ENCODE data around the gene ENPEP.
"Not testable (repeated sequence)": the region's sequence is repeated elsewhere in the genome, so short reads cannot be mapped to it uniquely, and the experiment has no call there.

Gene ENPEP

GRCh38 chr4:110472583-110473329, 3.2 kb upstream of the ENPEP start:
- peaks cover 5% of the 10 kb centered on the region for H3K36me3 Mint-ChIP-seq (ENCODE audit: low read depth)
- peaks cover 5% of the 10 kb centered on the region for H3K27me3 Mint-ChIP-seq (ENCODE audit: low read depth, poor library complexity)
- peaks cover 12% of the 10 kb centered on the region for H3K4me1 Mint-ChIP-seq
- no peak overlapping the region for H3K4me3 Mint-ChIP-seq
- H3K27ac Mint-ChIP-seq = no peak overlapping the region
- TF ChIP-seq CTCF (IDR thresholded peaks at IDR 0.05) = no peak
- H3K9me3 Mint-ChIP-seq = peaks cover 12% of the 10 kb centered on the region
- DNase-seq = no peak

DNA sequence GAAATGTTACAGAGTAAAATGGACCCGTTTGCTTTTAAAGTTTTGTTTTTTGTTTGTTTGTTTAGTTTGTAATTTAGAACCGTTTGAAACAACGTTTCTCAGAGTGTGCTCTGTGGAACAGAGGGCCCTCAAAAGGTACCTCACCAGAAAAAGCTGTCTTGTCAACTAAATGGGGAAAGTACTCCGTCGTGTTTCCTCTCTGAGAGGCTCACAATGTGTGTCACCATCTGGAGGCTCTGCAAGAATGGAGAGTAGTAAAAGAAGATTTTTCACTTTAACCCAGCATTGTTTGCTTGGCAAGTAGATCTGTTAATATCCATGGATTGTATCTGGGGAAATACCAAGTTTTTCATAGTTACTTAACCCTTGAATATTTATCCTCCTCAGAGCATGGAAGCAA, 1.5 kb upstream of the ENPEP start:
- no peak for DNase-seq
- H3K27me3 Mint-ChIP-seq (ENCODE audit: low read depth, poor library complexity) = peaks cover 5% of the 10 kb centered on the region
- H3K36me3 Mint-ChIP-seq (ENCODE audit: low read depth) = peaks cover 3% of the 10 kb centered on the region
- peaks cover 12% of the 10 kb centered on the region for H3K4me1 Mint-ChIP-seq
- H3K27ac Mint-ChIP-seq = no peak overlapping the region
- peaks cover 3% of the 10 kb centered on the region for H3K9me3 Mint-ChIP-seq
- TF ChIP-seq CTCF (IDR thresholded peaks at IDR 0.05) = no peak
- H3K4me3 Mint-ChIP-seq = no peak overlapping the region

DNA sequence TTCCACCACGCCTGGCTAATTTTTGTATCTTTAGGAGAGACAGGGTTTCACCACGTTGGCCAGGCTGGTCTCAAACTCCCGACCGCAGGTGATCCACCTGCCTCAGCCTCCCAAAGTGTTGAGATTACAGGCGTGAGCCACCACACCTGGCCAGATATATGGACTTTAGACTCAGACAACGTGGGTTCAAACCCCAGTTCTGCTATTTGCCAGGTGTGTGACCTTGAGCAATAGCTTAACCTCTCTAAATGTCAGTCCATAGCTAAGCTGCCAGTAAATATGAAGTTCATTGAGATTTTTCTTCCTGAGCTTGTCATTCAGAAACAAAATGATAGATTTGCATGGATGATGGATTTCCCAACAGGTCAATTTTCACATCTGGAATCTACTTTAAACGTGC, 875 bp upstream of the ENPEP start:
- H3K36me3 Mint-ChIP-seq (ENCODE audit: low read depth); DNase-seq; H3K27ac Mint-ChIP-seq; H3K9me3 Mint-ChIP-seq; H3K27me3 Mint-ChIP-seq (ENCODE audit: low read depth, poor library complexity); H3K4me3 Mint-ChIP-seq: not testable (repeated sequence)
- H3K4me1 Mint-ChIP-seq = peaks cover 12% of the 10 kb centered on the region

DNA sequence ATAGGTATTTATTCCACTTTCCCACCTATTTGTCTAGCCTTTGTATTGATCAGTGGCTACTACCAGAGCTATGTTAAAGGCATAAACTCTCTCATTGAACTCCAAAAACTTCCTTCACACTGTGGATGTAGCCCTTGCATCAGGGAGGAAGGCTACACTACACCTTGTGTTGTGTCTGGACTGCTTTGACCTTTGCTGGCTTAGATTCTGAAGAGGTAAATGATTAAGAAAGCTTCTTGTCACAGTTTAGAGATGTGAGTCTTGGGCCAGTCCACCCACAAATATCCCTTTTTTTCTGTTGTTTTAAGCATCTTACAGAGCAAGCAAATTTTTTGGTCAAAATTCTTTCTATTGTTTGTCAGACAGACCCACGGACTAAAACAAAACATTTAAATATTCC, 1.9 kb downstream of the ENPEP start:
- no peak for DNase-seq
- Mint-ChIP-seq H3K27ac (no peak overlapping the region), H3K36me3 (ENCODE audit: low read depth) (no peaks in the 10 kb centered on the region), H3K4me1 (peaks cover 12% of the 10 kb centered on the region), H3K9me3 (no peaks in the 10 kb centered on the region), H3K27me3 (ENCODE audit: low read depth, poor library complexity) (peaks cover 5% of the 10 kb centered on the region), H3K4me3 (no peak overlapping the region)
- TF ChIP-seq CTCF (IDR thresholded peaks at IDR 0.05) = no peak

- no peak overlapping the region for H3K4me3 Mint-ChIP-seq
- H3K36me3 Mint-ChIP-seq (ENCODE audit: low read depth) = no peaks in the 10 kb centered on the region
- H3K9me3 Mint-ChIP-seq = no peaks in the 10 kb centered on the region
- peaks cover 21% of the 10 kb centered on the region for H3K4me1 Mint-ChIP-seq
- no peak overlapping the region for H3K27ac Mint-ChIP-seq
- DNase-seq = no peak
- H3K27me3 Mint-ChIP-seq (ENCODE audit: low read depth, poor library complexity) = peaks cover 2% of the 10 kb centered on the region
- no peak for TF ChIP-seq CTCF (IDR thresholded peaks at IDR 0.05)
Observed at GRCh38 chr4:110480031-110480549, 4.1 kb downstream of the ENPEP start.

DNA sequence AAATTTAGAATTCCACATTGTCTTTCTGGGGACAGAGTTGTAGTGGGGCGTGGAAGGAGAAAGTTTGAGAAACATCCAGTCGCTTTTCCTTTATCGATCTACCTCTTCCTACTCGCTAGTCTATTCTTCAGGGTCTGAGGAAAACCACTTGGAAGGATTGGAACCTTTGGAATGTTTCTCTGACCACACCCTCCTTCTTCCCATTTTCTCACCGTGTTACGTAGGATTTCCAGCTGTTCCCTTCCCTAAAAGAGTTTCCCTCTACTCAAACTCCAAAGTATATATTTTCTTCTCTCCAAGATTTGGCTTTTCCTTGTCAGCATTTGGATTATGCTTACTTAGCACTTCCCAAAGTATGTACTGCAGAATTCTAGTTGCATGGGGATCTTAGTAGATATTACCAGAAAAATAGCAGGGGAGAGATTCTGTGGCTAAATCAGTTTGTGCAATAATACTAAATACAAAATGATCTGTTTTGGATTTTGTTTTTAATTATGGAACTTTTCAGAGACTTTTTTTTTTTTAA, 4.9 kb downstream of the ENPEP start:
- Mint-ChIP-seq H3K27me3 (ENCODE audit: low read depth, poor library complexity) (peaks cover 2% of the 10 kb centered on the region), H3K27ac (no peak overlapping the region), H3K36me3 (ENCODE audit: low read depth) (no peaks in the 10 kb centered on the region), H3K4me1 (peaks cover 22% of the 10 kb centered on the region), H3K4me3 (no peak overlapping the region), H3K9me3 (no peaks in the 10 kb centered on the region)
- TF ChIP-seq CTCF (IDR thresholded peaks at IDR 0.05) = no peak
- no peak for DNase-seq
